CD4-positive, CD25-positive, alpha-beta regulatory T cell (primary cell): ENCODE results near the gene CFAP251. TPM values are rescaled to one million over a fixed set of nuclear protein-coding genes. Genes with fewer than 3 reads are reported as not detected.
A peak's percentile ranks its signal among the peaks of the same experiment; 100 is the strongest.

Experiments
- ATAC-seq, 2 donors: fragments of 150-1000 bp; cut with Tn5 transposase; one replicate each; pipeline ENCODE4 v1.10.0; 2021; ENCODE audit warnings: low read depth in 2 of 2, moderate number of reproducible peaks in 2 of 2, moderate library complexity in 1 of 2
- DNase-seq, 3 donors: peaks; one replicate each; pipeline versions ENCODE4 v3.0.0 to v3.0.0-alpha.2; 2012 to 2022; ENCODE audit warnings: mixed read lengths in 1 of 3
- H3K27ac ChIP-seq: one replicate; pipeline ENCODE4 v1.7.0; 2013; ENCODE audit warnings: mild to moderate bottlenecking, low read length; ENCODE audit not compliant: insufficient read depth, poor library complexity, severe bottlenecking
- H3K27me3 ChIP-seq: one replicate; pipeline ENCODE4 v1.7.0; 2013; ENCODE audit warnings: low read length; ENCODE audit not compliant: control insufficient read depth, insufficient read depth
- H3K36me3 ChIP-seq: one replicate; pipeline ENCODE4 v1.7.0; 2013; ENCODE audit warnings: mild to moderate bottlenecking, low read length, moderate library complexity; ENCODE audit not compliant: control insufficient read depth, insufficient read depth
- H3K4me1 ChIP-seq: 2 replicates; pipeline ENCODE4 v1.7.0; 2013; ENCODE audit warnings: mild to moderate bottlenecking, low read length; ENCODE audit not compliant: insufficient read depth, control insufficient read depth, poor library complexity, severe bottlenecking
- H3K4me3 ChIP-seq: one replicate; pipeline ENCODE4 v1.7.0; 2013; ENCODE audit warnings: low read depth, mild to moderate bottlenecking, low read length, moderate library complexity
- H3K9me3 ChIP-seq, 2 experiments: 1 replicate in 1 of 2; 2 replicates in 1 of 2; pipeline ENCODE4 v1.7.0; 2013; ENCODE audit warnings: low read length in 2 of 2, mild to moderate bottlenecking in 1 of 2, moderate library complexity in 1 of 2; ENCODE audit not compliant: control insufficient read depth in 2 of 2
- H3K27ac Mint-ChIP-seq, 3 donors: one replicate each; pipeline ENCODE4 v1.8.0; 2020 to 2022; ENCODE audit warnings: mild to moderate bottlenecking in 3 of 3, mixed read lengths in 3 of 3, moderate library complexity in 2 of 3
- H3K27me3 Mint-ChIP-seq: one replicate; pipeline ENCODE4 v1.8.0; 2022; ENCODE audit warnings: mild to moderate bottlenecking, mixed read lengths
- H3K36me3 Mint-ChIP-seq: one replicate; pipeline ENCODE4 v1.8.0; 2020; ENCODE audit warnings: mixed read lengths
- H3K4me1 Mint-ChIP-seq, 4 donors: one replicate each; pipeline ENCODE4 v1.8.0; 2020 to 2022; ENCODE audit warnings: mixed read lengths in 4 of 4, mild to moderate bottlenecking in 1 of 4
- H3K4me3 Mint-ChIP-seq, 4 donors: one replicate each; pipeline ENCODE4 v1.8.0; 2020 to 2022; ENCODE audit warnings: mild to moderate bottlenecking in 4 of 4, mixed read lengths in 4 of 4, moderate library complexity in 3 of 4
- H3K9me3 Mint-ChIP-seq, 7 donors: one replicate each; pipeline ENCODE4 v1.8.0; 2020 to 2022; ENCODE audit warnings: mixed read lengths in 7 of 7, mild to moderate bottlenecking in 3 of 7, moderate library complexity in 2 of 7
- polyA plus RNA-seq, 4 donors: library from polyadenylated mRNA; unstranded; fragments of 300-500 nt; fragmentation: Illumina TruSeq; gene quantifications; one replicate each; pipeline ENCODE4 v1.2.3, GENCODE V29; 2021
- total RNA-seq: library from RNA; stranded (reverse); gene quantifications from one replicate; pipeline ENCODE4 v1.2.3, GENCODE V29; 2022

Gene CFAP251
- total and polyA plus RNA-seq, 5 donors from 2014 or later = 0.05 to 0.96 TPM; not detected in 3

DNA sequence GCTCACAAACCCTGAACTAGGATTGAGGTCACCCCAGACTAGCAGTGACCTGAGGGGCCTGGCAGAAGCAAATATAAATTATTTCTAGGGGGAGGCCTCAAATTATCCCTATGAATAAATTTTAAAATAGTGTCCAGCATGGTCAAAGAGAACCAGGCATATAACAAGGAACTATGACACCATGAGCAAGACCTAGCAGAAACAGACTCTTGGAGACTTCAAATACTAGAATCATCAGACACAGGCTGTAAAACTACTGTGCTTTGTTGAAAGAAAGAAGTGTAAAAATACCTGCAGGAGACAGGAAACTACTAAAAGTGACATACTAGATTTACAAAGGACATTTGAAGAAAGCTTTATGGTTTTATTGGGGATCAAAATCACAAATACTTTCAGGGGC lies 100.1 kb downstream of the CFAP251 start:
- Histone ChIP-seq H3K4me1 (peaks cover 15% of the 10 kb centered on the region), H3K27me3 (peaks cover 5% of the 10 kb centered on the region), H3K27ac (no peak overlapping the region), H3K4me3 (no peak overlapping the region), H3K9me3 (peaks cover 0 to 4% of the 10 kb centered on the region in 2 experiments), H3K36me3 (no peaks in the 10 kb centered on the region)
- Mint-ChIP-seq H3K9me3 (peaks cover 0 to 6% (median 0%) of the 10 kb centered on the region in 7 donors), H3K27me3 (peaks cover 50% of the 10 kb centered on the region), H3K36me3 (no peaks in the 10 kb centered on the region), H3K4me3 (no peak overlapping the region), H3K27ac (no peak overlapping the region), H3K4me1 (peaks cover 0 to 13% (median 4%) of the 10 kb centered on the region in 4 donors)
- no peak for DNase-seq
- ATAC-seq = no peak

- no peak for DNase-seq
- Mint-ChIP-seq H3K9me3 (peaks cover 0 to 6% (median 0%) of the 10 kb centered on the region in 7 donors), H3K4me3 (no peak overlapping the region), H3K4me1 (peaks cover 0 to 13% (median 3%) of the 10 kb centered on the region in 4 donors), H3K27ac (no peak overlapping the region), H3K36me3 (no peaks in the 10 kb centered on the region), H3K27me3 (peaks cover 46% of the 10 kb centered on the region)
- Histone ChIP-seq H3K27ac (no peak overlapping the region), H3K4me1 (peaks cover 16% of the 10 kb centered on the region), H3K9me3 (peaks cover 0 to 4% of the 10 kb centered on the region in 2 experiments), H3K4me3 (no peak overlapping the region), H3K27me3 (peaks cover 5% of the 10 kb centered on the region), H3K36me3 (no peaks in the 10 kb centered on the region)
- ATAC-seq = no peak
Observed at GRCh38 chr12:122018937-122019336, 100.5 kb downstream of the CFAP251 start.

DNA sequence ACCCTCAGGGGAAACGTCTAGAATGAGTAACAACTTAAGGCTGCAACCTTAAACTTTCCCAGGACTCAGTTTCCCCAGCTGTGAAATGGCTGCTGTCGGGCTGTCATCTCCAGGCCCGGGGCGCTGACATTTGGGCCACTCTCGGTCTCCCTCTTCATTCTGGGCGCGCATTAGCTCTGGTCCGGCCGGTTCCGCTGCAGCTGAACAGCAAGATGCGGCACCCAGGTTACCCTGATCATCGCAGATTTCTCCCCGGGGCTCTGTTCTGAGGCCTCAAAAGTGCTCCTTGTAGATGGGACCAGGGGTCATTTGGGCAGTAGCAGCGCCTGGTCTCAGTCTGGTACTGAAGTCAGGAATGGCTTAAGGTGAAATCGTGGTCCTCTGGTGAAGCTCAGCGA lies 102.4 kb downstream of the CFAP251 start:
- H3K27me3 ChIP-seq = peaks cover 5% of the 10 kb centered on the region
- H3K9me3 ChIP-seq = peaks cover 0 to 4% of the 10 kb centered on the region in 2 experiments
- peaks cover 51% of the 10 kb centered on the region for H3K27me3 Mint-ChIP-seq
- no peaks in the 10 kb centered on the region for H3K36me3 ChIP-seq
- DNase-seq = no peak
- peaks cover 0 to 13% (median 3%) of the 10 kb centered on the region in 4 donors for H3K4me1 Mint-ChIP-seq
- peaks cover 16% of the 10 kb centered on the region for H3K4me1 ChIP-seq
- peak overlapping the region; percentile 71 to 89 (median 82) for H3K4me3 Mint-ChIP-seq
- H3K27ac Mint-ChIP-seq = no peak overlapping the region
- ATAC-seq = no peak
- no peak overlapping the region for H3K27ac ChIP-seq
- H3K9me3 Mint-ChIP-seq = peaks cover 0 to 6% (median 0%) of the 10 kb centered on the region in 7 donors
- no peaks in the 10 kb centered on the region for H3K36me3 Mint-ChIP-seq
- no peak overlapping the region for H3K4me3 ChIP-seq

GRCh38 chr12:122021193-122021821 lies 102.9 kb downstream of the CFAP251 start:
- H3K27me3 ChIP-seq = peaks cover 5% of the 10 kb centered on the region
- H3K36me3 Mint-ChIP-seq = no peaks in the 10 kb centered on the region
- H3K4me3 ChIP-seq = no peak overlapping the region
- no peaks in the 10 kb centered on the region for H3K36me3 ChIP-seq
- DNase-seq (no peak), ATAC-seq (no peak)
- H3K27ac Mint-ChIP-seq = peak overlapping the region in 1 of 3 donors; percentile 26
- peak overlapping the region; percentile 68 to 89 (median 78) for H3K4me3 Mint-ChIP-seq
- peaks cover 0 to 13% (median 3%) of the 10 kb centered on the region in 4 donors for H3K4me1 Mint-ChIP-seq
- H3K4me1 ChIP-seq = peaks cover 16% of the 10 kb centered on the region
- peaks cover 0 to 4% of the 10 kb centered on the region in 2 experiments for H3K9me3 ChIP-seq
- peaks cover 0 to 6% (median 0%) of the 10 kb centered on the region in 7 donors for H3K9me3 Mint-ChIP-seq
- no peak overlapping the region for H3K27ac ChIP-seq
- H3K27me3 Mint-ChIP-seq = peaks cover 51% of the 10 kb centered on the region

- peaks cover 5% of the 10 kb centered on the region for H3K27me3 ChIP-seq
- peaks cover 57% of the 10 kb centered on the region for H3K27me3 Mint-ChIP-seq
- no peak within 1 kb of the TSS for H3K4me3 ChIP-seq
- no peaks in the 10 kb centered on the region for H3K36me3 Mint-ChIP-seq
- H3K4me1 Mint-ChIP-seq = peaks cover 0 to 15% (median 3%) of the 10 kb centered on the region in 4 donors
- no peak within 1 kb of the TSS for H3K27ac ChIP-seq
- ATAC-seq (peak; percentile 42 to 71), DNase-seq (peak in 2 of 3 donors; percentile 38 to 58)
- no peaks in the 10 kb centered on the region for H3K36me3 ChIP-seq
- peak within 1 kb of the TSS; percentile 71 to 89 (median 84) for H3K4me3 Mint-ChIP-seq
- peaks cover 0 to 4% of the 10 kb centered on the region in 2 experiments for H3K9me3 ChIP-seq
- H3K4me1 ChIP-seq = peaks cover 16% of the 10 kb centered on the region
- H3K27ac Mint-ChIP-seq = peak within 1 kb of the TSS in 1 of 3 donors; percentile 26
- H3K9me3 Mint-ChIP-seq = peaks cover 0 to 6% (median 0%) of the 10 kb centered on the region in 7 donors
Observed at GRCh38 chr12:122021822-122022392, 103.5 kb downstream of the CFAP251 start, which contains the start of gene BCL7A. BCL7A (plus strand) TSS chr12:122021884; CDS start chr12:122022092, 208 bp downstream.

DNA sequence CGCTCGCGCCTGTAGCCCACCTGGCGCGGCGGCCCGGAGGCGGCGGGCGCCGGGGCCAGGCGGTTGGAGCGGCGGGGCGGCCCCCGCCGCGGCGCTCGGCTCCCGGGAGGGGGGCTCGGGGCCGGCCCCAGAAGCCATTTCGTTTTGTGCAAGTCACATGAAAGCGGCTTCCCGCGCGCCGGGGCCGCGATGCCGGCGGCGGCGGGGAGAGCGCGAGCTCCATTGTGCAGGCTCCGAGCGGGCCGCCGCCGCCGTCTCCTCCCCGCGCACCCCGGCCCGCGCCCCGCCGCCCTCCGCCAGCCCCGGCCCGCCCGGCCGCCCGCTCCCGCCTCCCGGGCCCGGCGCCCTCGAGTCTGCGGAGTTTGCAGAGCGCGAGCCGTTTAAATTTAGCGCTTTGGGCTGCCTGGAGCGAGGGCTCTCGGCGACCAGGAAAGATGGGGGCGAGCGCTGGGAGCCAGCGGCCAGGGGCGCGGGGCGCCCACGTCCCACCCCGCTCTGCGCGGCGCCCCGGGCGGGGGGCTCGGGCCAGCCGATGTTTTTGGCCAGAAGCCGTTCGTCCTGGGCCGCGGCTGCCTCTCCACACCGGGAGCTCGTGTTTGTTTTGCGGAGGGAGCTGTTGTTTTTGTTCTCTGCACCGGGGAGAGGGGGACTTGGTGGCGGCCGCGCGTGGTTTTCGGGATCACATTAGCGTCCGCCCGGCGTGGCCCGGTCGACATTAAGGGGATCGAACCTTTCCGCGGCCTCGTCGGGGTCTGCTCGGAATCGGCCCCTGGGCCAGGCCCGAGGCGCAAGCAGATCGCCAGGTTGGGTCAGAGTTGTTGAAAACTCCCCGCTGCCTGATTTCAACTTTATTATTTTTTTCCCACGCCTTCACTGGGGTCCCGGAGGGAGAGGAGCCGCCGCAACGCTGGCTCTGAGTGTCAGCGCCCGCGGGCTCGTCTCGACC lies 104.3 kb downstream of the CFAP251 start:
- ATAC-seq (peak in 1 of 2 donors; percentile 7), DNase-seq (peak in 2 of 3 donors; percentile 15 to 35)
- H3K9me3 Mint-ChIP-seq = peaks cover 0 to 6% (median 0%) of the 10 kb centered on the region in 7 donors
- no peaks in the 10 kb centered on the region for H3K36me3 Mint-ChIP-seq
- H3K36me3 ChIP-seq = no peaks in the 10 kb centered on the region
- no peak overlapping the region for H3K27ac Mint-ChIP-seq
- H3K4me1 ChIP-seq = peaks cover 16% of the 10 kb centered on the region
- H3K27ac ChIP-seq = no peak overlapping the region
- H3K27me3 ChIP-seq = peaks cover 5% of the 10 kb centered on the region
- H3K4me1 Mint-ChIP-seq = peaks cover 0 to 15% (median 3%) of the 10 kb centered on the region in 4 donors
- H3K4me3 Mint-ChIP-seq = peak overlapping the region; percentile 75 to 85 (median 80)
- peaks cover 57% of the 10 kb centered on the region for H3K27me3 Mint-ChIP-seq
- H3K9me3 ChIP-seq = peaks cover 0 to 4% of the 10 kb centered on the region in 2 experiments
- H3K4me3 ChIP-seq = no peak overlapping the region
